Neural cell (in vitro differentiated cells): Measurements from ENCODE around the gene RNF144A. TPM values are rescaled to one million over a fixed set of nuclear protein-coding genes. Genes with fewer than 3 reads are reported as not detected.

Experiments
- H2AFZ ChIP-seq: fragments of 200-600, 300-800 bp; sonication (generic), shearing (Covaris generic); 2 replicates; pipeline ENCODE4 v1.6.0; 2014; ENCODE audit warnings: low read depth, mild to moderate bottlenecking, antibody characterized with exemption, low read length, moderate library complexity
- H3F3A ChIP-seq: fragments of 200-600 bp; shearing (Covaris generic); 2 replicates; pipeline ENCODE4 v1.6.1; 2016; ENCODE audit warnings: mild to moderate bottlenecking, moderate library complexity, mixed read lengths, antibody characterized with exemption, low read length; ENCODE audit not compliant: insufficient read depth, poor library complexity, severe bottlenecking
- H3K27ac ChIP-seq: fragments of 200-600, 300-800 bp; sonication (generic), shearing (Covaris generic); 2 replicates; pipeline ENCODE4 v1.5.1; 2014; ENCODE audit warnings: mild to moderate bottlenecking, low read length, moderate library complexity
- H3K27me3 ChIP-seq: fragments of 300-800, 200-600 bp; sonication (generic), shearing (Covaris generic); 2 replicates; pipeline ENCODE4 v1.6.0; 2014; ENCODE audit warnings: mild to moderate bottlenecking, low read depth, low read length, moderate library complexity; ENCODE audit not compliant: insufficient read depth
- H3K36me3 ChIP-seq: fragments of 300-800, 200-600 bp; sonication (generic), shearing (Covaris generic); 2 replicates; pipeline ENCODE4 v1.5.1; 2014; ENCODE audit warnings: mild to moderate bottlenecking, antibody characterized with exemption, low read length, moderate library complexity; ENCODE audit not compliant: insufficient read depth
- H3K4me2 ChIP-seq: fragments of 300-800, 200-600 bp; sonication (generic), shearing (Covaris generic); 2 replicates; pipeline ENCODE4 v1.6.0; 2014; ENCODE audit warnings: mild to moderate bottlenecking, low read length
- H3K4me3 ChIP-seq: fragments of 300-800, 200-600 bp; sonication (generic), shearing (Covaris generic); 2 replicates; pipeline ENCODE4 v1.5.1; 2014; ENCODE audit warnings: mild to moderate bottlenecking, low read length, moderate library complexity
- H3K79me2 ChIP-seq: fragments of 200-600 bp; shearing (Covaris generic); replicated peaks from 2 replicates; pipeline ENCODE4 v1.6.0; 2014; ENCODE audit warnings: mild to moderate bottlenecking, low read length, moderate library complexity; ENCODE audit not compliant: insufficient read depth
- H3K9ac ChIP-seq: fragments of 300-800, 200-600 bp; sonication (generic), shearing (Covaris generic); 2 replicates; pipeline ENCODE4 v1.6.1; 2016; ENCODE audit warnings: mild to moderate bottlenecking, low read length, mixed read lengths
- H3K9me2 ChIP-seq: fragments of 200-600 bp; shearing (Covaris generic); 2 replicates; pipeline ENCODE4 v1.6.1; 2016; ENCODE audit warnings: mild to moderate bottlenecking, low read length, mixed read lengths; ENCODE audit not compliant: insufficient read depth
- H3K9me3 ChIP-seq: fragments of 200-600, 300-800 bp; sonication (generic), shearing (Covaris generic); 2 replicates; pipeline ENCODE4 v1.6.1; 2016; ENCODE audit warnings: mild to moderate bottlenecking, mixed run types, low read length, moderate library complexity, mixed read lengths
- H4K20me1 ChIP-seq: fragments of 200-600 bp; shearing (Covaris generic); 2 replicates; pipeline ENCODE4 v1.6.1; 2016; ENCODE audit warnings: mild to moderate bottlenecking, mixed run types; ENCODE audit not compliant: insufficient read depth
- EP300 ChIP-seq: fragments of 450-650 bp; conservative IDR thresholded peaks from 2 replicates; pipeline ENCODE4 v1.6.1; 2014; ENCODE audit warnings: antibody characterized with exemption, mild to moderate bottlenecking, moderate library complexity; ENCODE audit not compliant: poor library complexity, severe bottlenecking
- EZH2 ChIP-seq: fragments of 200-600, 300-800 bp; shearing (Covaris generic), sonication (generic); IDR thresholded peaks from 2 replicates; pipeline ENCODE4 v1.6.1; 2014; ENCODE audit warnings: antibody characterized with exemption, low read length, borderline replicate concordance, mild to moderate bottlenecking; ENCODE audit not compliant: insufficient read depth, poor library complexity, severe bottlenecking
- MXI1 ChIP-seq: fragments of 450-650 bp; conservative IDR thresholded peaks from 2 replicates; pipeline ENCODE4 v1.6.1; 2014; ENCODE audit warnings: antibody characterized with exemption, mild to moderate bottlenecking; ENCODE audit not compliant: poor library complexity, severe bottlenecking
- POLR2AphosphoS5 ChIP-seq: IDR thresholded peaks from 2 replicates; pipeline ENCODE4 v1.6.1; 2012
- RAD21 ChIP-seq: fragments of 450-650 bp; conservative IDR thresholded peaks from 2 replicates; pipeline ENCODE4 v1.6.1; 2014; ENCODE audit warnings: antibody characterized with exemption, mild to moderate bottlenecking, moderate library complexity
- SMC3 ChIP-seq: fragments of 450-650 bp; conservative IDR thresholded peaks from 2 replicates; pipeline ENCODE4 v1.6.1; 2014; ENCODE audit warnings: antibody characterized with exemption, mild to moderate bottlenecking, moderate library complexity; ENCODE audit not compliant: poor library complexity
- TAF1 ChIP-seq: IDR thresholded peaks from 2 replicates; pipeline ENCODE4 v1.6.1; 2012; ENCODE audit warnings: low read depth
- polyA plus RNA-seq: library from polyadenylated mRNA; depleted of rRNA; stranded (reverse); fragments of >200 nt; gene quantifications from 2 replicates; pipeline ENCODE4 v1.2.3, GENCODE V29; 2014
- TF ChIP-seq, protein P1 (sequence below): IDR thresholded peaks from 2 replicates; pipeline ENCODE4 v1.6.1; 2012; ENCODE audit warnings: borderline replicate concordance
- TF ChIP-seq, protein P2 (sequence below): fragments of 450-650 bp; IDR thresholded peaks from 2 replicates; pipeline ENCODE4 v1.5.1; 2014; ENCODE audit warnings: antibody characterized with exemption, mild to moderate bottlenecking, moderate library complexity; ENCODE audit not compliant: poor library complexity, severe bottlenecking

The RNF144A gene
- polyA plus RNA-seq, 1 donor from 2014 or later: 26.9 TPM

DNA sequence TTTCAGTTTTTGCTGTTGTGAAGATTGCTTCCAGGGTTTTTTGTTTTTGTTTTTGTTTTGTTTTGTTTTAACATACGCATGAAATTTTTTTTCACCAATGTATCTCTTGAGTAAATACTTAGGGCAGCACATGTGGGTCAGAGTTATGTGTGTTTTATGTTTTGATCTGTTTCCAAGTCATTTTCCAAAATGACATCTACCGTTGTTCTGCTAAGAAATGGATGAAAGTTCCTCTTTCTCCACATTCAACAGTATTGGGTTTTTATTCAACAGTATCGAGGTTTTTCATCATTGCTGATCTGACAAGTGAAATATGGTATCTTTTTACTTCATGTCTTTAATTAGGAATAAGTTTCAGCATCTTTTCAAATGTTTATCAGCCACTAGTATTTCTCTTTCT lies 16.7 kb downstream of the RNF144A start:
- no peaks in the 10 kb centered on the region for H3K9me2 ChIP-seq
- no peak overlapping the region for H3K9ac ChIP-seq
- no peak for TF ChIP-seq RAD21
- peaks cover 41% of the 10 kb centered on the region for H3K79me2 ChIP-seq
- H3K4me3 ChIP-seq: no peak overlapping the region
- no peak overlapping the region for H3K4me2 ChIP-seq
- H2AFZ ChIP-seq: no peak overlapping the region
- H3F3A ChIP-seq: no peaks in the 10 kb centered on the region
- no peaks in the 10 kb centered on the region for H3K36me3 ChIP-seq
- no peaks in the 10 kb centered on the region for H4K20me1 ChIP-seq
- no peaks in the 10 kb centered on the region for H3K9me3 ChIP-seq
- H3K27me3 ChIP-seq: no peaks in the 10 kb centered on the region
- H3K27ac ChIP-seq: no peak overlapping the region

DNA sequence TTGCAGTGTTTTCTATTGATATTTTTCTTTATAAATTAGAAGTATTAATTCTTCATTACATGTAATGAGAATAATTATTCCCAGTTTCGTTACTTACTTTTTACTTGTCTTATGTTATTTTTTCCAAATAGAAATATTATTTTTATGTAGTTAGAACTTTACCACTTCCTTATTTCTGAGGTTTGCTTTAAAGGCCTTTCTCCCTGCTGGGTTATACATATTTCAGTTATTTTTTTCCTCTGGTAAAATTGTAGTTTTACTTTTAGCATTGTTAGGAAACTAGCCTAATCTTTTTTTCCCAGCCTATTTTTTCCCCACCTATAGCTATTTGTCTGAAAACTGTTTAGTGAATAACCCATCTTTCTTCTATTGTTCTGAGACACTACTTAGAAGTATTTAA lies 17.1 kb downstream of the RNF144A start:
- no peaks in the 10 kb centered on the region for H3K9me3 ChIP-seq
- no peaks in the 10 kb centered on the region for H3K27me3 ChIP-seq
- H3K9me2 ChIP-seq: no peaks in the 10 kb centered on the region
- no peak overlapping the region for H3K9ac ChIP-seq
- H3K4me3 ChIP-seq: no peak overlapping the region
- TF ChIP-seq SMC3 (no peak), EZH2 (no peak), RAD21 (no peak), POLR2AphosphoS5 (no peak), MXI1 (no peak), EP300 (no peak), TAF1 (no peak)
- TF ChIP-seq, protein P1, sequence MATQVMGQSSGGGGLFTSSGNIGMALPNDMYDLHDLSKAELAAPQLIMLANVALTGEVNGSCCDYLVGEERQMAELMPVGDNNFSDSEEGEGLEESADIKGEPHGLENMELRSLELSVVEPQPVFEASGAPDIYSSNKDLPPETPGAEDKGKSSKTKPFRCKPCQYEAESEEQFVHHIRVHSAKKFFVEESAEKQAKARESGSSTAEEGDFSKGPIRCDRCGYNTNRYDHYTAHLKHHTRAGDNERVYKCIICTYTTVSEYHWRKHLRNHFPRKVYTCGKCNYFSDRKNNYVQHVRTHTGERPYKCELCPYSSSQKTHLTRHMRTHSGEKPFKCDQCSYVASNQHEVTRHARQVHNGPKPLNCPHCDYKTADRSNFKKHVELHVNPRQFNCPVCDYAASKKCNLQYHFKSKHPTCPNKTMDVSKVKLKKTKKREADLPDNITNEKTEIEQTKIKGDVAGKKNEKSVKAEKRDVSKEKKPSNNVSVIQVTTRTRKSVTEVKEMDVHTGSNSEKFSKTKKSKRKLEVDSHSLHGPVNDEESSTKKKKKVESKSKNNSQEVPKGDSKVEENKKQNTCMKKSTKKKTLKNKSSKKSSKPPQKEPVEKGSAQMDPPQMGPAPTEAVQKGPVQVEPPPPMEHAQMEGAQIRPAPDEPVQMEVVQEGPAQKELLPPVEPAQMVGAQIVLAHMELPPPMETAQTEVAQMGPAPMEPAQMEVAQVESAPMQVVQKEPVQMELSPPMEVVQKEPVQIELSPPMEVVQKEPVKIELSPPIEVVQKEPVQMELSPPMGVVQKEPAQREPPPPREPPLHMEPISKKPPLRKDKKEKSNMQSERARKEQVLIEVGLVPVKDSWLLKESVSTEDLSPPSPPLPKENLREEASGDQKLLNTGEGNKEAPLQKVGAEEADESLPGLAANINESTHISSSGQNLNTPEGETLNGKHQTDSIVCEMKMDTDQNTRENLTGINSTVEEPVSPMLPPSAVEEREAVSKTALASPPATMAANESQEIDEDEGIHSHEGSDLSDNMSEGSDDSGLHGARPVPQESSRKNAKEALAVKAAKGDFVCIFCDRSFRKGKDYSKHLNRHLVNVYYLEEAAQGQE: no peak
- TF ChIP-seq, protein P2, sequence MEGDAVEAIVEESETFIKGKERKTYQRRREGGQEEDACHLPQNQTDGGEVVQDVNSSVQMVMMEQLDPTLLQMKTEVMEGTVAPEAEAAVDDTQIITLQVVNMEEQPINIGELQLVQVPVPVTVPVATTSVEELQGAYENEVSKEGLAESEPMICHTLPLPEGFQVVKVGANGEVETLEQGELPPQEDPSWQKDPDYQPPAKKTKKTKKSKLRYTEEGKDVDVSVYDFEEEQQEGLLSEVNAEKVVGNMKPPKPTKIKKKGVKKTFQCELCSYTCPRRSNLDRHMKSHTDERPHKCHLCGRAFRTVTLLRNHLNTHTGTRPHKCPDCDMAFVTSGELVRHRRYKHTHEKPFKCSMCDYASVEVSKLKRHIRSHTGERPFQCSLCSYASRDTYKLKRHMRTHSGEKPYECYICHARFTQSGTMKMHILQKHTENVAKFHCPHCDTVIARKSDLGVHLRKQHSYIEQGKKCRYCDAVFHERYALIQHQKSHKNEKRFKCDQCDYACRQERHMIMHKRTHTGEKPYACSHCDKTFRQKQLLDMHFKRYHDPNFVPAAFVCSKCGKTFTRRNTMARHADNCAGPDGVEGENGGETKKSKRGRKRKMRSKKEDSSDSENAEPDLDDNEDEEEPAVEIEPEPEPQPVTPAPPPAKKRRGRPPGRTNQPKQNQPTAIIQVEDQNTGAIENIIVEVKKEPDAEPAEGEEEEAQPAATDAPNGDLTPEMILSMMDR: no peak
- peaks cover 40% of the 10 kb centered on the region for H3K79me2 ChIP-seq
- no peak overlapping the region for H3K4me2 ChIP-seq
- H3K27ac ChIP-seq: no peak overlapping the region
- no peaks in the 10 kb centered on the region for H3F3A ChIP-seq
- H2AFZ ChIP-seq: no peak overlapping the region
- H4K20me1 ChIP-seq: no peaks in the 10 kb centered on the region
- H3K36me3 ChIP-seq: no peaks in the 10 kb centered on the region
